ENCODE results near the gene VIL1.

The VIL1 gene

DNA sequence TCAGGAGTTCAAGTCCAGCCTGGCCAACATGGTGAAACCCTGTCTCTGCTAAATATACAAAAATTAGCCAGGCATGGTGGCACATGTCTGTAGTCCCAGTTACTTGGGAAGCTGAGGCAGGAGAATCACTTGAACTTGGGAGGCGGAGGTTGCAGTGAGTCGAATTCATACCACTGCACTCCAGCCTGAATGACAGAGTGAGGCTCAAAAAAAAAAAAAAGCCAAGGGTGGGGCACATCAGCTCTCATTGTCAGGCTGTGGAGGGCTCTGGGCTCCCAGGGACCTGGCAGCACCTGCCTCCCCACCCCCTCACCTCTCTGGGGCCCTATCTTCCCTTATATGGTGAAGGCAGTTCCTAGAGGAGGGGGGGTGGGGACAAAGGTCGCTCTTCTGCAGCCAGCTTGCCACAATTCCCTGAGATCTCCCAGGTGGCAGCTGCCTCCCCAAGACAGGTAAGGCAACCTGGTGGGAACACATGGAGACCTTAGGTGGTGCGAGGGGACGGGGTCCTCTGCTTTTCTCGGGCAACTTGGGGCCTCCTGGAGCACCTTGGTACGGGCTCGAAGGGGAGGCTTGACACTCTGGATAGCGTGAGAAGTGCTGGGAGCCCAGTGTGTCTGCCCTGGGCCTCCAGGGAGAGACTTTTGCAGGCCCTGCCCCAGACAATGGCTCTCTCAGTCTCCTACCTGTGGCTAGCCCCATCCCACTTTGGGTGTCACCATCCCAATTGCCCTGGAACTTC lies at the start of gene VIL1:
Gene VIL1 (plus strand): TSS at position 407 of the 742 bp plus-strand sequence. CDS start 4,656 bp downstream, outside the sequence.
- DNase-seq = no peak

DNA sequence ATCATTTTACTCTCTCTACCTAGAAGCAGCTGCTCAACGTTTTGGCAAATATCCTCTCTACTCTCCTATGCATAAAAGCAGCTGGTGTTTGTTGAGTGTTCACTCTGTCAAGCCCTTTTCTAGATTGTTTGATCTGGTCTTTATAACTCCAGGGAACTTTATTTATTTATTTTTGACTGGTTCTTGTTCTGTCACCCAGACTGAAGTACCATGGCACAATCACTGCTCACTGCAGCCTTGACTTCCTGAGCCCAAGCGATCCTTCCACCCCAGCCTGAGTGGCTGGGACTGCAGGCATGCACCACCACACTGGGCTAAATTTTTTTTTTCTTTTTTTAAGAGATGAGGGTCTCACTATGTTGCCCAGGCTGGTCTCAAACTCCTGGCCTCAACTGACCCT lies 49.6 kb upstream of the VIL1 start:
- DNase-seq = no peak

DNA sequence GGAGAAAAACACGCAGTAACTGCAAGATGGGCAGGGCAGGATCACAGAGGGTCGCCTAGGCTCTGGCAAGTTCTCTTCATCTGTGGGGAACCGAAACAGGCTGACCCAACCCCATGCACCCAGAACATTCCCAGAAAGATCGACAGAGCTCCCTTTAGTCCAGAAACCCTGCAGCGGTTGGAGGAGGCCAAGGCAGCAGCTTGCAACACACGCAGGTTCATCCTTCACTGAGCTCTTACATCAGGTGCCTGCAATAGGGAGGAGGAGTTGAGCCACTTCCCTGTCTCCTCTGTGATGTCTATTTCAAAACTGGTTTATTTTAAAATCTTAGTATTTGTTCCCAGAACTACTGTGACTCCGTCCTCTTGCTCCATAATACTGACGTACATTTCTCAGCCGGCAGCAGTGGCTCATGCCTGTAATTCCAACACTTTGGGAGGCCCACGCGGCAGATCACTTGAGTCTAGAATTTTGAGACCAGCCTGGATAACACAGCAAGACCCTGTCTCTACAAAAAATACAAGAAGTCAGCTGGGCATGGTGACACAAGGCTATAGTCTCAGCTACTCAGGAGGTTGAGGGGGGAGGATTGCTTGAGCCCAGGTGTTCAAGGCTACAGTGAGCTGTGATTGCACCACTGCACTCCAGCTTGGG lies 48.4 kb upstream of the VIL1 start:
- no peak for DNase-seq

DNA sequence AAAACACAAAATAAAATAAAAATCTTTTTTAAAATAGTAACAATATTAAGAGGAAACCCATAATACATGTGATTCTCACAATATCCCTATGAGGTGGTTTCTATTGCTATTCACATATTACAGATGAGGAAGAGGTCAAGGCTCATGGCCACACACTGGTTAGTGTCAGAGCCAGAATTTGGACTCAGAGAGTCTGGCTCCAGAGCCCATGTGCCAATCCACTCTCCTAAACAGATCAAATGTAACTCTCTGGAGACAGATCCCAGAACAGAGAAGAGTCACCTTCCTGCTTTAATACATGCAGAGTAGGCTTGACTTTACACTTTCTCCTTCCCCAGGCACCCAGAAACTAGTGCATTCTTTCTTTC lies 47.0 kb upstream of the VIL1 start:
- no peak for DNase-seq

DNA sequence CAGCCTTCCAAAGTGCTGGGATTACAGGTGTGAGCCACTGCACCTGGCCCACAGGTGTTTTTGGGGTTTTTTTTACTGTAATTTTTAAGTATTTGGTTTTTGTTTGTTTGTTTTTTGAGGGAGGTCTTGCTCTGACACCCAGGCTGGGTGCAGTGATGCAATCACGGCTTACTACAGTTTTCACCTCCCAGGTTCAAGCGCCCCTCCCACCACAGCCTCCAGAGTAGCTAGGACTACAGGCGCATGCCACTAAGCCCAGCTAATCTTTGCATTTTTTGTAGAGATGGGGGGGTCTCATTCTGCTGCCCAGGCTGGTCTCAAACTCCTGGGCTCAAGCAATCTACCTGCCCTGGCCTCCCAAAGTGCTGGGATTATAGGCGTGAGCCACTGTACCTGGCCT lies 44.1 kb upstream of the VIL1 start:
- DNase-seq = no peak

DNA sequence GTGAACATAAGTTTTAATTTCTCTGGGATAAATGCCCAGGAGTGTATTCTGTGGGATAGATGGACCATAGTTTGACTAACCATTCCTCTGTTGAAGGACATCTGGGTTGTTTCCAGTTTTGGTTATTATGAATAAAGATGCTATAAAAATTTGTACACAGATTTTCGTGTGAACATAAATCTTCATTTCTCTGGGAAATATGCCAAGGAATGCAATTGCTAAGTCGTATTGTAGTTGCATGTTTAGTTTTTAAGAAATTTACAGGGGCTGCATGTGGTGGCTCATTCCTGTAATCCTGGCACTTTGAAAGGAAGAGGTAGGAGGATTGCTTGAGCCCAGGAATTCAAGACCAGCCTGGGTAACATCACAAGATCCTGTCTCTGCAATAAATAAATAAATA lies 43.7 kb upstream of the VIL1 start:
- DNase-seq = no peak

DNA sequence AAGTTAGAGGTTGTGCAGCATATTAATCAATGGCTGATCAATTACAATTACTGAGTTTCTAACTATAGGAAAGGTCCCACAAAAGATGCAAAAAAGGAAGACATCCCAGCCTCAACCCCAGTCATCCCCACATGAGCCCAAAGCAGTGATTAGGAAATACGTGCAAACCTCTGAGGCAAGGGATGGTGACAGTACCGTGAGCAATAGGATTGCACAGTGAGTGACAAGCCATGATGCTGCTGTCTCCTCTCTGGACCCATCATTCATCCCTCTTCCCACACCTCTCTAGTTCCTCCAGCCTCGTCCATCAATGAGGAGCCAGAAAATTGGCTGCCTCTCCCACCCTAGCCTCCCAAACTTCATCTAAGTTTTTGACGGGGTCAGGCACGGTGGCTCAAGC lies 40.9 kb upstream of the VIL1 start:
- DNase-seq = no peak

DNA sequence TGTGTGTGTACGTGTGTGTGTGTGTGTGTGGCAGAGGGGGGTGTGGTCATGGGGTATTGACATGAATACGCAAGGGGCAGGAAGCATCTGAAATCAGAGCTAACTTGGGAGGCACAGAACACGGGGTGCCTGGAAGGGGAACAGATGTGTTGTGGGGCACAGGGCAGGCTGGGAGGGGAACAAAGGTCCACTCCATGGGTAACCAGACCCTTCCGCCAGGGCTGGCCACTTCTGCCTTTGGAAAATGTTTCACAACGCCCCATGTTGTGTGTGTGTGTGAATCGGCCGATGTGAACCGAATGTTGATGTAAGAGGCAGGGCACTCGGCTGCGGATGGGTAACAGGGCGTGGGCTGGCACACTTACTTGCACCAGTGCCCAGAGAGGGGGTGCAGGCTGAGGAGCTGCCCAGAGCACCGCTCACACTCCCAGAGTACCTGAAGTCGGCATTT lies 37.0 kb upstream of the VIL1 start, which contains the start of gene SLC11A1:
Gene SLC11A1 (plus strand): TSS at position 358 of the 451 bp plus-strand sequence. CDS start 96 bp downstream, outside the sequence.
- DNase-seq = no peak

DNA sequence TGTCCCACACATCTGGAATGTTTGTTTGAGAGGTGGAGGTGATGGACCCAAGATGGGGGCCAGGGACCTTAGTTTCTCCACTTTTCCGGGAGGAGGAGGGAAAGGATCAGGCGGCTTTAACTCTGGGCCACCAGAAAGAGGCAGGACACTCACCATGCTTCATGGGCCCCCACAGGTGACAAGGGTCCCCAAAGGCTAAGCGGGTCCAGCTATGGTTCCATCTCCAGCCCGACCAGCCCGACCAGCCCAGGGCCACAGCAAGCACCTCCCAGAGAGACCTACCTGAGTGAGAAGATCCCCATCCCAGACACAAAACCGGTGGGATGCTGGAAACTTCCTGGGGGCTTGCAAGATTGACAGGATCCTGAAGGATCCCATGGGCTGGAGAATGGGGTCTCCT lies 36.1 kb upstream of the VIL1 start:
- no peak for DNase-seq

DNA sequence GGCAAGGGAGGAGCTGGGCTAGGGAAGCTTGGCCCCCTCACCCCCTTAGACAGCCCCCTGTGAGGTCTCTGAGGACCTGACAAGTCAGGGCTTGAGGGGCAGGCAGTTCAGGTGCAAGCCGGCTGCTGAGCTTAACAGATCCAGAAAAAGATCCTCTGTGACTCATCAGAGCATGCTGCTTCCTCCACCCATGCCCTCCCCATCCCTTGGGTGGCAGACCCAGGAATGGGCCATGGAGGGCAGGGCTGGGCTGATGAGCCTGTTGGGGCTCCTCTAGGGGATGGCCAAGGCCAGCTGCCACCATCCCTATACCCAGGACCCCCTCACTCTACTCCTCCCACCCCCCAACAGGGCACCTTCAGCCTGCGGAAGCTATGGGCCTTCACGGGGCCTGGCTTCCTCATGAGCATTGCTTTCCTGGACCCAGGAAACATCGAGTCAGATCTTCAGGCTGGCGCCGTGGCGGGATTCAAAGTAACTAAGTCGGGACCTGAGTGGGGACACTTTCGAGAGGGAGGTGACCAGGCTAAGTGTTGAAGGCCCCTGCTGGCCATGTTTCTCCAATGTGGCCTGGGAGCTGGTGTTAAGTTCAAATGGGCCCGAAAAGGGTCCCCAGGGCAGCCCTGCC lies 34.9 kb upstream of the VIL1 start:
- no peak for DNase-seq

DNA sequence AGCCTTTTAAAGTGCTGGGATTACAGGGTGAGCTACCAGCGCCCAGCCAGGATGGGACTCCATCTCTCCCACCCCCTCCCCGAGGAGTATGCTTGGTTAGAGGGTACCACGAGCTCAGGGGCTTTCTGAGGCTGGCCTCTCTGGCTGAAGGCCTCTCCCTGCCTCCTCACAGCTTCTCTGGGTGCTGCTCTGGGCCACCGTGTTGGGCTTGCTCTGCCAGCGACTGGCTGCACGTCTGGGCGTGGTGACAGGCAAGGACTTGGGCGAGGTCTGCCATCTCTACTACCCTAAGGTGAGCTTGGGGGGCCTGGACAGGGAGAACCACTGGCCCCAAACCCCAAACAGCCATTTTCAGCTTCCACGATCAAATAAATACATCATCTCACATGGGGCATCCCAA lies 33.9 kb upstream of the VIL1 start:
- no peak for DNase-seq

DNA sequence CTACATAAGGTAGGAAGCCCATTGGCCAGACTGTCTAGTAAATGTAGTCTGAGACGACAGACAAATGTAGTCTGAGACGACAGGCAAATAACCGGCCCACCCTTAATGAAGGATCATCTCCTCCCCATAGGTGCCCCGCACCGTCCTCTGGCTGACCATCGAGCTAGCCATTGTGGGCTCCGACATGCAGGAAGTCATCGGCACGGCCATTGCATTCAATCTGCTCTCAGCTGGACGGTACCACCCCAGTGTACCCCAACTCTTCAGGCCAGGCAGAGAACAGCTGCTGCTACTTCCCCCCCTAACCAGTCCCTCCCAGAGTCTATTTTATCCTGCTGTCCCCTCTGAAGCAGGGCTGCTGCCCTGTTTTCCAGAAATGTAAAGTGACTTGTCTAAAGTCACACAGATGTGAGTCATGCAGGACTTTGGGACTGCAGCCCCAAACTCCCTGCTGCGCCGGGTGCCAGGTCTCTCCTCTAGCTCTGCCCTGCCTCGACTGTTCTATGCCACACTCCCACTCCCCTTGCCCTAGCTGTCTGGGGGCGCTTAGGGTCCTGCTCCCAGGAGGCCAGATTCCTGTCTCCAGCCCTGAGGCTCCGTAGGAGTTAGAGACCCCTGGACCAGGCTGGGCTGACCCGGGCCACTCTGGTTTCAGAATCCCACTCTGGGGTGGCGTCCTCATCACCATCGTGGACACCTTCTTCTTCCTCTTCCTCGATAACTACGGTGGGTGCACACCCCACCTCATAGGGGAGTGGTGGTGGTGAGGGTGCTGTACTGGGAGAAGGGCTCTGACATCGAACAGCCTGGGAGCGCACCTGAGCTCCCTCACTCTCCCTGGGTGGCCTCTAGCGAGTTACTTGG lies 32.2 kb upstream of the VIL1 start:
- DNase-seq = no peak

DNA sequence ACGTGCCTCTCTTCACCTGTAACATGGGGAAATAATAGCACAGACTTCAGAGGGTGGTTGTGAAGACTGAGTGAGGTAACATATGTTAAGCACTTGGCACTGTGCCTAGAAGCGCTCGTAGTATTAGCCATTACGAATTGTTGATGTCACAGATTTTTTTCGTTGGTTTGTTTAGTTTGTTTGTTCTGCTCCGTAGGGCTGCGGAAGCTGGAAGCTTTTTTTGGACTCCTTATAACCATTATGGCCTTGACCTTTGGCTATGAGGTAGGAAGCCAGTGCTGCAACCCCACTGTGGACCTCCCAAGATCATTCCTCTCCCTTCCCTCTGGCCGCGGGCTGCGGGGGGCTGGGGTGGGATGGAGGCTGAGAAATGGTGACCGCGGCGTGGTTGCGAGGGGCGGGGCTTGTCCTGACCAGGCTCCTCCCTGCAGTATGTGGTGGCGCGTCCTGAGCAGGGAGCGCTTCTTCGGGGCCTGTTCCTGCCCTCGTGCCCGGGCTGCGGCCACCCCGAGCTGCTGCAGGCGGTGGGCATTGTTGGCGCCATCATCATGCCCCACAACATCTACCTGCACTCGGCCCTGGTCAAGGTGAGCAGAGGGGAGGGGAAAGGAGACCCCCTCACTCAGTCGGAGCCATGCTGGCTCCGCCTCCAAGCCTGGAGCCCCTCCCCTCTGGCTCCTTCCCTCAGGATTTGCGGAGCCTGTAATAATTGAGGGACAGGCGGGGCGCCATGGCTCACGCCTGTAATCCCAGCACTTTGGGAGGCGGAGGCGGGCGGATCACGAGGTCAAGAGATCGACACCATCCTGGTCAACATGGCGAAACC lies 31.3 kb upstream of the VIL1 start:
- peak; percentile 55 to 73 for DNase-seq

DNA sequence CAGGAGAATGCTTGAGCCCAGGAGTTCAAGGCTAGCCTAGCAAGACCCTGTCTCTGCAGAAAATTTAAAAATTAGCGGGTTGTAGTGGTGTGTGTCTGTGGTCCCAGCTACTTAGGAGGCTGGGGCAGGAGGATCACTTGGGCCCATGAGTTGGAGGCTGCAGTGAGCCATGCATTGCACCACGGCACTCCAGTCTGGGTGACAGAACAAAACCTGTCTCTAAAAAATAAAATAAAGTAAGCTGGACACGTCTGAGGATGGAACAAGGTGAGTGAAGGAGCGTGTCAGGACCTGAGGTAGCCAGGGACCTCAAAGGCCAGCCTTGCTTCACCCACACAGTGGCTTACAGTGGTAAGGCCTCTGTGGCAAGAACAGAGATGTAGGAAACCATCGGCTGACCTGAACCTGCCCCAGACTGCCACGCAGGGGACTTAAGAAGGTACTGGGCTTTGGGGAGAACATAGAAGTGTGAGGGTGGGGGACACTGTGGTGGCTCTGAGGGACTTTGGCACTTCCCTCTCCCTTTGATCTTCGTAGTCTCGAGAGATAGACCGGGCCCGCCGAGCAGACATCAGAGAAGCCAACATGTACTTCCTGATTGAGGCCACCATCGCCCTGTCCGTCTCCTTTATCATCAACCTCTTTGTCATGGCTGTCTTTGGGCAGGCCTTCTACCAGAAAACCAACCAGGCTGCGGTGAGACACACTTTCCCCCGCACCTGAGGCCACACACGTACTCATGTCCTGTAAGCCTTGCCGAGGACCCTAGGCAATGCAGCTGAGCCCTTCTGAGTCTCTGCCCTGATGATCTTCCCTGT lies 29.4 kb upstream of the VIL1 start:
- no peak for DNase-seq

DNA sequence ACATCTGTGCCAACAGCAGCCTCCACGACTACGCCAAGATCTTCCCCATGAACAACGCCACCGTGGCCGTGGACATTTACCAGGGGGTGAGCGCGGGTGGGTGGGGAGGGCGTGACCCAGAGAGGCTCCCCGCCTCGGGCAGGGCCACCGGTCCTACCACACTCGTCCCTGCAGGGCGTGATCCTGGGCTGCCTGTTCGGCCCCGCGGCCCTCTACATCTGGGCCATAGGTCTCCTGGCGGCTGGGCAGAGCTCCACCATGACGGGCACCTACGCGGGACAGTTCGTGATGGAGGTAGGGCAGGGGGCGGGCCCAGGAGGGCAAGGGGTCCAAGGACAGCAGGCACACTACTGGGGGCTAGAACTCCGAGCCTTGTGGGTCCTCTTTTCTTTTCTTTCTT lies 27.7 kb upstream of the VIL1 start:
- no peak for DNase-seq

DNA sequence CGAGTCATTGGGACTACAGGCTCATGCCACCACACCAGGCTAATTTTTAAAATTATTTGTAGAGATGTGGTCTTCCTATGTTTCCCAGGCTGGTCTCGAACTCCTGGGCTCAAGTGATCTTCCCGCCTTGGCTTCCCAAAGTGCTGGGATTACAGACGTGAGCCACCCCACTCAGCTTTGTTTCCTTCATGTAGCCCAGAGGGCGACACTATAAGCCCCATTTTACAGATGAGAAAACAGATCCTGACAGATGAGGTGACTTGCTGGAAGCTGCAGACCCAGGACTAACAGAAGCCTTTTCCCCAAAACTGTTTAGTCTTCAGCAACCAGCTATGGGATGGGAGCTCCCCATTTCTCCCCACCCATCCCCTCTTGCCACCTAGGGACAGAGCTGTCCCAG lies 26.5 kb upstream of the VIL1 start:
- no peak for DNase-seq

DNA sequence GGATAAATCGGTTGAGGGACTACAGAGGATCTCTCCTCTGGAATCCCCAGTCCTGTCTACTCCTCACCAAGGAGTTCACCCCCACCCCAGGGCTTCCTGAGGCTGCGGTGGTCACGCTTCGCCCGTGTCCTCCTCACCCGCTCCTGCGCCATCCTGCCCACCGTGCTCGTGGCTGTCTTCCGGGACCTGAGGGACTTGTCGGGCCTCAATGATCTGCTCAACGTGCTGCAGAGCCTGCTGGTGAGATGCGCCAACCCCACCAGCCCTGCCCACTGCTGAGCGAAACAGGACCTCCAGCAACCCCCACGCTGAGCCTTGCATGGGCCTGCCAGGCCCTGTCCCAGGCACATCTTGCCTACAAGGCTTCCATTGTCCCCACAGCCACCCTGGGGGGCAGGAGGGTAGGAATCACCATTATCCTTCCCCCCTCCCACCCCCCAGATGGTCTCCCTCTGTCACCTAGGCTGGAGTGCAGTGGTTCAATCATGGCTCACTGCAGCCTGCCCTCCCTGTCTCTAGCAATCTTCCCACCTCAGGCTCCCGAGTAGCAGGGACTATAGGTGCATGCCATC lies 25.9 kb upstream of the VIL1 start:
- DNase-seq = no peak

DNA sequence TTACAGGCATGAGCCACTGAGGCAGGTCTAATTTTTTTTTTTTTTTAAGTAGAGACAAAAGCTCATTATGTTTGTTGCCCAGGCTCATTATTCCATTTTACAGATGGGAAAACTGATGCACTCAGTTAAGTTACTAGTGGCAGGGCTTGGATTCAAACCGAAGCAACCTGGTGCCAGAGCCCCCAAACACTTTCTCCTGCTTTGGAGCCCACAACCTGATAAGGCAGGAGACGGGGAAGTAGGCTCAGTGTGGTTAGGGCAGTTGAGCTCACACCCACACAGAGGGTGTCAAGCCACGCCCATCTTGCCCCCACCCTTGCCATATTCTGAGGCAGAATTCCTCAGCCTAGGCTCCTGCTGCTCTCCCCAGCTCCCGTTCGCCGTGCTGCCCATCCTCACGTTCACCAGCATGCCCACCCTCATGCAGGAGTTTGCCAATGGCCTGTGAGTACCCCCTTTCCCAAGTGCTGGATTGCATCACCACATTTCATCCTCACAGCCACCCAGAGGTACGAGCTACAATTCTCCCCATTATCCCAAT lies 25.1 kb upstream of the VIL1 start:
- DNase-seq = no peak

DNA sequence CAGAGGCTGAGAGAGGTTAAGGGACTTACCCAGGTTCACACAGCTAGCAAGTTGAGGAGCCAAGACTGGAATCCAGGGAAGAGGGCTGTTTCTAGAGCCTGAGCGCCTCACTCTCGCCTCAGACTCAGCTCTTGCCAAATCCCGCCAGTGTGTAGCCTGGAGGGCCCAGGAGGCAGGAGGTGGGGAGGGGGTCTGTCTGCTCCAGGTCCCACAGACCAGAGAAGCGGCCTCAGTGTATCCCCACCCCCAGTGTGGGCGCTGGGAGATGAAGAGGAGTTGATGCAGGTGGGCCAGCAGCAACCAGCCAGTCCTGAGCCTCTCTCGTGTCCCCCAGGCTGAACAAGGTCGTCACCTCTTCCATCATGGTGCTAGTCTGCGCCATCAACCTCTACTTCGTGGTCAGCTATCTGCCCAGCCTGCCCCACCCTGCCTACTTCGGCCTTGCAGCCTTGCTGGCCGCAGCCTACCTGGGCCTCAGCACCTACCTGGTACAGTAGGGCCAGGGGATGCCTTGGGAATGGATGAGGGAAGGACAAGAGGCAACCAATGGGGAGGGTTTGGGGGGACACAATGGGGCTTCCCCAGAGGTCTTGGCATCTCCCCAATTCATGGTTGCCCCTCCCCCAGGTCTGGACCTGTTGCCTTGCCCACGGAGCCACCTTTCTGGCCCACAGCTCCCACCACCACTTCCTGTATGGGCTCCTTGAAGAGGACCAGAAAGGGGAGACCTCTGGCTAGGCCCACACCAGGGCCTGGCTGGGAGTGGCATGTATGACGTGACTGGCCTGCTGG lies 24.4 kb upstream of the VIL1 start:
- no peak for DNase-seq

DNA sequence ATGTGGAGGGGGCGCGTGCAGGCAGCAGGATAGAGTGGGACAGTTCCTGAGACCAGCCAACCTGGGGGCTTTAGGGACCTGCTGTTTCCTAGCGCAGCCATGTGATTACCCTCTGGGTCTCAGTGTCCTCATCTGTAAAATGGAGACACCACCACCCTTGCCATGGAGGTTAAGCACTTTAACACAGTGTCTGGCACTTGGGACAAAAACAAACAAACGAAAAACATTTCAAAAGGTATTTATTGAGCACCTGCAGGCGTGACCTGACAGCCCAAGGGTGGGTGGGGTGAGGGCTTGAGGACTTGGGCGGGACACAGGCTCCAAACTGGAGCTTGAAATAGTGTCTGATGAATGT lies 23.9 kb upstream of the VIL1 start:
- DNase-seq = no peak
